ENCODE measurements around the gene SELENON.

SELENON gene

GRCh38 chr1:25845664-25846063 lies 45.7 kb downstream of the SELENON start:
- Histone ChIP-seq H3K27me3 (ENCODE audit: insufficient read depth, poor library complexity, severe bottlenecking) (no peaks in the 10 kb centered on the region), H3K4me3 (replicated peaks; ENCODE audit: insufficient read depth, low read length) (no peak overlapping the region), H3K27ac (replicated peaks) (no peak overlapping the region)
- TF ChIP-seq SPI1 (IDR thresholded peaks at IDR 0.05; ENCODE audit: borderline replicate concordance, low read depth) (no peak), CTCF (IDR thresholded peaks at IDR 0.05; ENCODE audit: insufficient read depth, low read length) (no peak)
- DNase-seq (ENCODE audit: low read depth in 1 of 2, low spot score in 1 of 2), result no peak

GRCh38 chr1:25847929-25848328 lies 47.9 kb downstream of the SELENON start:
- Histone ChIP-seq H3K27ac (replicated peaks) (no peak overlapping the region), H3K27me3 (ENCODE audit: insufficient read depth, poor library complexity, severe bottlenecking) (no peaks in the 10 kb centered on the region), H3K4me3 (replicated peaks; ENCODE audit: insufficient read depth, low read length) (no peak overlapping the region)
- TF ChIP-seq SPI1 (IDR thresholded peaks at IDR 0.05; ENCODE audit: borderline replicate concordance, low read depth) (no peak), GABPA (IDR thresholded peaks at IDR 0.05; ENCODE audit: low read depth) (no peak), REST (IDR thresholded peaks at IDR 0.05; ENCODE audit: insufficient replicate concordance, low read depth) (no peak), POLR2AphosphoS5 (IDR thresholded peaks at IDR 0.05; ENCODE audit: low read depth) (no peak), CTCF (IDR thresholded peaks at IDR 0.05; ENCODE audit: insufficient read depth, low read length) (no peak)
- DNase-seq (ENCODE audit: low read depth in 1 of 2, low spot score in 1 of 2), result no peak

GRCh38 chr1:25848531-25848930 lies 48.5 kb downstream of the SELENON start:
- Histone ChIP-seq H3K27me3 (ENCODE audit: insufficient read depth, poor library complexity, severe bottlenecking) (no peaks in the 10 kb centered on the region), H3K27ac (replicated peaks) (no peak overlapping the region), H3K4me3 (replicated peaks; ENCODE audit: insufficient read depth, low read length) (no peak overlapping the region)
- DNase-seq (ENCODE audit: low read depth in 1 of 2, low spot score in 1 of 2), result no peak
- TF ChIP-seq GABPA (IDR thresholded peaks at IDR 0.05; ENCODE audit: low read depth), result no peak
- no peak for TF ChIP-seq REST (IDR thresholded peaks at IDR 0.05; ENCODE audit: insufficient replicate concordance, low read depth)
- no peak for TF ChIP-seq CTCF (IDR thresholded peaks at IDR 0.05; ENCODE audit: insufficient read depth, low read length)
- no peak for TF ChIP-seq SPI1 (IDR thresholded peaks at IDR 0.05; ENCODE audit: borderline replicate concordance, low read depth)
- TF ChIP-seq POLR2AphosphoS5 (IDR thresholded peaks at IDR 0.05; ENCODE audit: low read depth), result no peak

GRCh38 chr1:25854554-25854953 lies 54.6 kb downstream of the SELENON start:
- no peak for TF ChIP-seq REST (IDR thresholded peaks at IDR 0.05; ENCODE audit: insufficient replicate concordance, low read depth)
- TF ChIP-seq SPI1 (IDR thresholded peaks at IDR 0.05; ENCODE audit: borderline replicate concordance, low read depth), result no peak
- Histone ChIP-seq H3K27me3 (ENCODE audit: insufficient read depth, poor library complexity, severe bottlenecking) (no peaks in the 10 kb centered on the region), H3K27ac (replicated peaks) (no peak overlapping the region), H3K4me3 (replicated peaks; ENCODE audit: insufficient read depth, low read length) (no peak overlapping the region)
- no peak for DNase-seq (ENCODE audit: low read depth in 1 of 2, low spot score in 1 of 2)
